OCI-LY7 (cell line): ENCODE measurements around the gene G6PC3.

Experiments
- EZH2phosphoT487 ChIP-seq: fragments of 200-600 bp; sonication (generic); IDR thresholded peaks from 2 replicates; pipeline ENCODE4 v1.6.1; 2018; ENCODE audit warnings: low read depth, borderline replicate concordance, mild to moderate bottlenecking, mixed run types, antibody characterized with exemption, low read length, moderate library complexity, mixed read lengths
- TF ChIP-seq, protein P1 (sequence below): fragments of 200-600 bp; sonication (generic); conservative IDR thresholded peaks from 2 replicates; pipeline ENCODE4 v1.5.1; 2014; ENCODE audit warnings: mild to moderate bottlenecking, antibody characterized with exemption, low read length, moderate library complexity, mixed read lengths

DNA sequence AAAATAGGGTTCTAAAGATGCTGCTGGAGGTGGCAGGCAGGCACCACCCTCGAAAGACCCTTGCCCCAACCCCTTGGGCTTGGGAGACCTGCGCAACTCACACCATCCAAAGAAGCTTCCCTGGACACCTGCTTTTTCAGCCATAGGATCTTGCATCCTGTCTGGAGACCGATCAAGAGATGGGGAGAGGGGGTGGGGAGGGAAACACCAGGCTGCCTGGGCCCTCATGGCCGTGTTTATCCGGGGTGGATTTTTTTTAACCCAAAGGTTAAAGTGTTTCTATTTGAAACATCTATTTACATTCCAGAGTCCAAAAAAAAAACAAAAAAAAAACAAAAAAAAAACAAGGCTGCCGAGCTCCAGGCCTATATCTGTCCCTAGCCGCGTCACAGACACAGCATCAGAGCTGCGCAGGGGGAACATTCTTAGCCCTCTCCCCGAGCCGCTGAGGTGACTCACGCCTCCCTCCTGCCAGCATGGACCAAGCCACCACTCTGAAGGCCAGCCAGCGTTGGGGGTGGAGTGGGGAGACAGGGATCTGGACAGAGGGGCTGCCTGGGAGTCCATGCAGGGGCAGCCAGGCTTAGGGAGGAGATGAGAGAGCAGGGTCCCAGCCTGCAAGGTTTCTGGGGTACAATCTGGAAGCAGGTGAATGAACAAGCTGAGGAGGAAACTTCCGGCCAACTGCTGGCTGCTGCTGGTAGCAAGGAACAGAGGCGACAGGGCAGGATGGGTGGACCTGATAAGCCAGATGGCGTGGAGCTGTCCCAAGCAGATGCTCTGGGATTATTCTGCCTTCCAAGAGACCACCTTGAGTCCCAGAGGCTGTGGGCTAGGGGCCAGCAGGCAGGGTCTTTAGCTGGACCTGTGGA lies 38.1 kb downstream of the G6PC3 start:
- TF ChIP-seq, protein P1, sequence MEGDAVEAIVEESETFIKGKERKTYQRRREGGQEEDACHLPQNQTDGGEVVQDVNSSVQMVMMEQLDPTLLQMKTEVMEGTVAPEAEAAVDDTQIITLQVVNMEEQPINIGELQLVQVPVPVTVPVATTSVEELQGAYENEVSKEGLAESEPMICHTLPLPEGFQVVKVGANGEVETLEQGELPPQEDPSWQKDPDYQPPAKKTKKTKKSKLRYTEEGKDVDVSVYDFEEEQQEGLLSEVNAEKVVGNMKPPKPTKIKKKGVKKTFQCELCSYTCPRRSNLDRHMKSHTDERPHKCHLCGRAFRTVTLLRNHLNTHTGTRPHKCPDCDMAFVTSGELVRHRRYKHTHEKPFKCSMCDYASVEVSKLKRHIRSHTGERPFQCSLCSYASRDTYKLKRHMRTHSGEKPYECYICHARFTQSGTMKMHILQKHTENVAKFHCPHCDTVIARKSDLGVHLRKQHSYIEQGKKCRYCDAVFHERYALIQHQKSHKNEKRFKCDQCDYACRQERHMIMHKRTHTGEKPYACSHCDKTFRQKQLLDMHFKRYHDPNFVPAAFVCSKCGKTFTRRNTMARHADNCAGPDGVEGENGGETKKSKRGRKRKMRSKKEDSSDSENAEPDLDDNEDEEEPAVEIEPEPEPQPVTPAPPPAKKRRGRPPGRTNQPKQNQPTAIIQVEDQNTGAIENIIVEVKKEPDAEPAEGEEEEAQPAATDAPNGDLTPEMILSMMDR: no peak
- TF ChIP-seq EZH2phosphoT487: no peak
